GM18909 (cell line): ENCODE results near the gene RUNDC3A.
"Not testable (repeated sequence)": the region's sequence is repeated elsewhere in the genome, so short reads cannot be mapped to it uniquely, and the experiment has no call there.

Experiments used
- ATAC-seq: cut with Tn5 transposase; IDR thresholded peaks from one replicate; pipeline ENCODE4 v1.9.1; 2021; ENCODE audit warnings: mild to moderate bottlenecking; ENCODE audit not compliant: unreplicated experiment, poor library complexity

RUNDC3A gene

DNA sequence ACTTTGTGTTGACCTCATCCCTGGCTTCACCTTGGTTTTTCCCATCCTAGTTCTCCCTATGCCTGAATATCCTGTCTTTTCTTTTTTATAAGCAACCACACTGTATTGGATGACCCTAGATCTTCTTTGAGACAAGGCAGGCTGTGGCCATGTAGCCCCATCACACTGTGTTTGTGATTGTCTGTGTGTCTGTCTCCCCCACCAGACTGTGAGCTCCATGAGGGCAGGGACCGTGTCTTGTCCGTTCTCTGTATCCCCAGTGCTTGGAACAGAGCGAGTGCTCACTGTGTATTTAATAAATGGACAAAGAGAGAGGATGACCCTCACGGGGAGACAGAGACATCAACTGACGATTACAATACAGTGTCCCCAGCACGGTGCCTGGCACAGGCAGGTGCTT, 9.1 kb downstream of the RUNDC3A start:
- ATAC-seq: no peak

- no peak for ATAC-seq
Measured at GRCh38 chr17:44318077-44318892, 9.9 kb downstream of the RUNDC3A start.

GRCh38 chr17:44320066-44320465, 11.7 kb downstream of the RUNDC3A start:
- no peak for ATAC-seq

- ATAC-seq: no peak
Measured at GRCh38 chr17:44321246-44322120, 13.1 kb downstream of the RUNDC3A start.

- ATAC-seq: no peak
Measured at GRCh38 chr17:44322236-44322895, 14.0 kb downstream of the RUNDC3A start.

DNA sequence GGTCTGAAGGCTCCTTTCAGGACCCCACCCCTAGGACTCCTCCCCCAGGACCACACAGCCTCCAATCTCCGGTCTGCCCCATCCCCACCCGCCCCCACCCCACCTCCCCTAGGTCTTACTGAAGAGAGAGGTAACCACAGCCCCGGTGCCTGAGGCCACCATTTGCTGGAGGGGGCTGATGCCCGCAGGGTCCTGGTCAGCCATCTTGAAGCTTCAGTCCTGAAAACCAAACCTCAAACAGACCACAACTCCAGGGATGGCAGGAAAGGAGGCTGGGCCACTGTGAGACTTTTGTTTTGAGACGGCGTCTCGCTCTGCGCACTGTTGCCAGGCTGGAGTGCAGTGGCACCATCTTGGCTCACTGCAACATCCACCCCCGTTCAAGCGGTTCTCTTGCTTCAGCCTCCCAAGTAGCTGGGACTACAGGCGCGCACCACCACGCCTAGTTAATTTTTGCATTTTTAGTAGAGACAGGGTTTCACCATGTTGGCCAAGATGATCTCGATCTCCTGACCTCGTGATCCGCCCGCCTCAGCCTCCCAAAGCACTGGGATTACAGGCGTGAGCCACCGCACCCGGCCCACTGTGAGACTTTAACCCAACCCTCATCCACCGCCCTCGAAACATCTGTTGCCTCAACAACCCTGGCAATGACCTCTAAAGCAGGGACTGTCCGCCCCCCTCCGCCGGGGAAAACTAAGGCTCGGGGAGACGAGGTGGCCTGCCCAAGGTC, 15.1 kb downstream of the RUNDC3A start:
- ATAC-seq: no peak

DNA sequence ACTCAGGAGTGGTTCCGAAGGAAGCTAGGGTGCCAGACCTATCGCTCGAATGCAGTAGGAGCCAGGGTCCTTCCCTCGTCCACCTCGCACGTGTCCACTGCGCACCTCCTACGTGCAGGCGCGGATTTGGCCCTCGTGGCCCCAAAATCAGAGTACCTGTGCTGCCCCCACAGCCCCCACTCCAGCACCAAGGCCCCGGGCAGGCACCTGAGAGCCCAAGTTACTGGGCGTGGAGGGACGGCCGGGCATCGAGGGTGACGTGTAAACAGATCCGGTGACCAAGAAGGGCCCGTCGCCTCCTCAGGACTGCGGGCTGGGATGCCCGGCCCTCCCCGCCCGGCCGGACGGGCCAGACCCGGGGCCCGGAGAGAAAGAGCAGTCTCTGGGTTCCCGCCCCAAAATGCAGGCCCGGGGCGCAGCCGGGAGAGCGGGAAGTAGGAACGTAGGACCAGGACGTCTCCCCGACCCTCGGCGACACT, 15.7 kb downstream of the RUNDC3A start:
- ATAC-seq: peak; percentile 11

DNA sequence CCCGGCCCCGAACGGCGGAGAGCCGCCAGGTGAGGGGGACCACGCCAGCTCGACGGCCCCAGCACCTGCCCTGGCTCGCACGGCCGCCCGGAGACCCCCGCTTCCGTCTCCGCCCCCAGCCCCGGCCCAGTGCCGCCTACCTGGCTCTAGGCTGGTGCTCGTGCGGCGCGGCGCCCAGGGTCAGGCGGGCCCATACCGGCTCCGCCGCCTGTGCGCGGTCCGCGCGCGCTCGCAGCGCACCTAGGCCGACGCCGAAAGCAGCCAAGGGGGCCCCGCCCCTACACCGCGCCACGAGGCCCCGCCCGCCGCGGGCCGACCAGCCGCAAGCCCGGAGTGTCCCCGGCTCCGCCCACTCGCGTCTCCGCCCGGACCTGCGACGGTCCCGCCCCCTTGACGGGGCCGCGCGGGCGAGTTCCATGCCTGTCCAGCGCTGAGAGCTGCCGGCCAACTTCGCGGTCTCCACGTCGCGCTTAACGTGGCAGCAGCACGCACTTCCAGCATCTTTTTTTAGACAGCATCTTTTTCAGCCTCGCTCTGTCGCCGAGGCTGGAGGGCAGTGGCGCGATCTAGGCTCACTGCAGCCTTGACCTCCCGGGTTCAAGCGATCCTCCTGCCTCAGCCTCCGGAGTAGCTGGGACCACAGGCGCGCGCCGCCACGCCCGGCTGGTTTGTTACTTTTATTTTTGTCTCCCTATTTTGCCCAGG, 16.3 kb downstream of the RUNDC3A start, which contains the start of gene SLC25A39:
Gene SLC25A39 (minus strand): TSS at position 253 of the 705 bp plus-strand sequence. CDS start 1,261 bp downstream, outside the sequence.
- ATAC-seq: peak; percentile 72

GRCh38 chr17:44326861-44327444, 18.6 kb downstream of the RUNDC3A start:
- ATAC-seq: peak; percentile 46

DNA sequence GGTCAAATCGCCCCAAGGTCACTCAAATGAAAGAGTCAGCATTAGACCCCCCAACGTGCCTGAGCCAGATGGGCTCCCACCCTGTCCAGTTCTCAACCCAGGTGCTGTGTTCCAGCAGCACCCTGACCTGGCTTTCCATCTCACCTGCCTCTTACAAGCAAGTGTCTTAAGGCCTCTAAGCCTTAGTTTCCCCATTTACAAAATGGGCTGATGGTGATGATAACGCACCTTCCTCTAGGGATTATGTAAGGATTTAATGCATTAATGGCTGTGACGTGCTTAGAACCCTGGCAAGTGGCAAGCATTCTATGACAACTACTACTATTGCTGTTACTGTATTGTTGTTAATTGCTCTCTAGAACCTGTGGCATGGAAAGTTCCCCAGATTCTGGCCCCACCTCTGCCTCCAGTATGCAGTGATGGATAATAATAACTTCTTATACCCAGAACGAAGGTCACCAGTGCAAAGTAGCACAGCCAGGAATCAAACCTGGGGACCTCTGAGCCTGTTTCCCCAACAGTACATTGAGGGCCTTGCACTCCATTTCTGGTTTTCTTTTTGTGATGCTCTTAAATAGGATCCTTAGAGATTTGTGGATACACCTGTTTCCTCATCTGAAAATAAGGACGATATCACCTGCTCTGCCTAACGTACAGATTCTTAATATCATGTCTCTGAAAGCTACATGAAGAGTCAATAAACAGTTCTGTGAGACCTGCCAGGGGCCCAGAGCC, 19.5 kb downstream of the RUNDC3A start:
- no peak for ATAC-seq

- not testable (repeated sequence) for ATAC-seq
Measured at GRCh38 chr17:44329516-44329915, 21.1 kb downstream of the RUNDC3A start.

GRCh38 chr17:44330263-44330662, 21.9 kb downstream of the RUNDC3A start:
- ATAC-seq: not testable (repeated sequence)

DNA sequence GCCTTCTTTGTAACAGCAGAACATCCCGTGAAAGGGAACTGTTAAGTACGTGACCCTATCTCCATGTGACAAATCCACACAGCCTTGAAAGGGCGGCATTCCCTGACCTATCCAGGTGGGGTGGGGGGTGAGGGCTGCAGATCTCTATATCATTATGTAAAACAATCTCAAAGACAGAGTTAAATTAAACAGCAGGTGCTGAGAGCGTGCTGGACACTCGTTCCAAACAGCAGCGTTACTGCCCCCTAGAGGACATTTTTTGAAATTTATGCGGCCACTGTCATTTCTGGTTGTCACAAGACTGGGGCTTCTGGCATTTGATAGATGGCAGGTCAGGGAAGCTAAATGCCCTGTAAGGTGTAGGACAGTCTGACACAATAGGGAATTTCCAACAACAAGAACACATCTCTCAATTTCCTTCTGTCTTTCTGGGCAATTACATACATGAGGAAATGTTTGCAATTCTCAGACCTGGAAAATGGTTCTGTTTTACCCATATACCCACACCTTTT, 22.9 kb downstream of the RUNDC3A start:
- ATAC-seq: no peak

- no peak for ATAC-seq
Measured at GRCh38 chr17:44333371-44333770, 25.0 kb downstream of the RUNDC3A start.

DNA sequence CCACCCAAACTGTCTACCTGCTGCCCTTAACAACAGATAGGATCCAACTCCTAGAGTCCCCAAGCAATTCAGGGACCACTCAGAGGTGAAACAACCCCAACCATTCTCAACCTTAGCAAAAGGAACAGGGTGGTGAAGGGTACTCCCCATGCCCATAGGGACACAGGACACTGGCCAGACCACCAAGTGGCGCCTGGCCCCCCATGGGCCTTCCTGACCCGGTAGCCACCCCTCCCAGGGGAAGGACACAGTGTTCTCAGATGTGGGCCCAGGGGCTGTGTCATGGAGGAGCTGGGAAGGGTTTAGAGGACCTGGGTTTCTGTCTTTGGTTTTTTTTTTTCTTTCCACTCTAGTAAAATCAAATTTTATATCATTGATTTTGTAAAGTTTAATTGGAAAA, 25.9 kb downstream of the RUNDC3A start:
- ATAC-seq: no peak

DNA sequence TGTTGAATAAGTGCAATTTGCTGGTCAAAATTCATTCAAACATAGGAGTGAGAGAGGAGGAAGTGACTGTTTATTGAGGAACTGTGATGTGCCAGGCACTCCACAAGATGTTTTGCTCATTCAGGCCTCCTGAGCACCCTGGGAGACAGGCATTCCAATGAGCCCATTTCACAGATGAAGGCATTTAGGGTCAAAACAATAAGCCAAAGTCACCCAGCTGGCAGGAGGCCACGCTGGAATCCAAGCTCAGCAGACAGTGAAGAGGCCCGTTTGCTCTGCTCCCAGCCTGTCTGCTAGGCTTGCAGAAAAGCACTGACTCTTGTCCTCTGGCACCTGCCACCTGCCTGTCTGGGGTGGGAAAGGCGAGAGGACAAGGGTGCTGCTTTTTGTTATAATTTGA, 26.3 kb downstream of the RUNDC3A start:
- no peak for ATAC-seq

DNA sequence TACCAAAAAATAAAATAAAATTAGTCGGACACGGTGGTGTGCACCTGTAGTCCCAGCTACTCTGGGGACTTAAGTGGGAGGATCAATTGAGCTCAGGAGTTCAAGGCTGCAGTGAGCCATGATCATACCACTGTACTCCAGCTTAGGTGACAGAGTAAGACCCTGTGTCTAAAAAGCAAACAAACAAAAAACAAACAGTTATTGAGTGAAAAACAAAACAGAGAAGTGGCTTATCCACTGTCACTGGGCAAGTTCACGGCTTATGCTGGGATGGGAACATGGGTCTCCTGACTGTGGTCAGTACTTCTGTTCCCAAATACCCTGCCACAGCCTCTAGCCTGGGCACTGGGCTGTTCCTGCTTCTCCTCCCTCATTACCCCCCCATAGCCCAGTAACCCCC, 27.2 kb downstream of the RUNDC3A start:
- ATAC-seq: no peak

GRCh38 chr17:44335968-44336367, 27.6 kb downstream of the RUNDC3A start:
- ATAC-seq: no peak
